B cell (primary cell): Measurements from ENCODE around the gene ACAA2. TPM values are rescaled to one million over a fixed set of nuclear protein-coding genes. Genes with fewer than 3 reads are reported as not detected.

ENCODE experiments used
- polyA plus RNA-seq: library from polyadenylated mRNA; depleted of rRNA; stranded (reverse); fragments of >200 nt; gene quantifications from 2 replicates; pipeline ENCODE4 v1.2.3, GENCODE V29; 2012
- small RNA-seq: library from RNA; depleted of rRNA; stranded (forward); fragments of <200 nt; gene quantifications from one replicate; pipeline ENCODE3, GENCODE V24; 2012; ENCODE audit warnings: low replicate concordance, low read depth; ENCODE audit not compliant: insufficient read length
- total RNA-seq, 2 donors: library from RNA; stranded (reverse); fragments of 120-200 nt in 1 of 2; gene quantifications; 1 replicate in 1 of 2; 2 replicates in 1 of 2; pipeline versions ENCODE4 v1.2.3 to v1.2.4, GENCODE V29; 2013 to 2022

ACAA2 gene
- total and polyA plus RNA-seq, 2 donors (not counting 1 experiment from before 2014, with no cell fraction given), result 10.6 to 25.0 TPM

Small RNAs within 50 kb of the gene (small RNA-seq; reads per million reads assigned to genes)
- gene RF00283, result not detected
- gene SCARNA17, result not detected
